Thyroid gland (tissue), 4 donors: Measurements from ENCODE around the gene S100A3. TPM values are rescaled to one million over a fixed set of nuclear protein-coding genes. Genes with fewer than 3 reads are reported as not detected.
"Not testable (repeated sequence)": the region's sequence is repeated elsewhere in the genome, so short reads cannot be mapped to it uniquely, and the experiment has no call there.

Experiments
- DNase-seq, 2 donors: peaks; one replicate each; pipeline ENCODE4 v3.0.0-alpha.2; 2019
- H3K27ac ChIP-seq, 3 donors: fragments of 200-600 bp; sonication (generic); 1 replicate in 2 of 3; 2 replicates in 1 of 3; pipeline ENCODE4 v1.5.1; 2016 to 2019; ENCODE audit warnings: mild to moderate bottlenecking in 1 of 3, moderate library complexity in 1 of 3
- H3K27me3 ChIP-seq: fragments of 200-600 bp; sonication (generic); one replicate; pipeline ENCODE4 v1.5.1; 2019
- H3K36me3 ChIP-seq, 2 donors: fragments of 200-600 bp; sonication (generic); one replicate each; pipeline ENCODE4 v1.5.1; 2016 to 2019
- H3K4me1 ChIP-seq, 2 donors: fragments of 200-600 bp; sonication (generic); one replicate each; pipeline ENCODE4 v1.5.1; 2017 to 2019
- H3K4me3 ChIP-seq, 3 donors: fragments of 200-600 bp; sonication (generic); replicated peaks in 1 of 3; 1 replicate in 2 of 3; 2 replicates in 1 of 3; pipeline ENCODE4 v1.5.1; 2016; ENCODE audit warnings: mild to moderate bottlenecking in 1 of 3
- H3K9me3 ChIP-seq: fragments of 200-600 bp; sonication (generic); one replicate; pipeline ENCODE4 v1.5.1; 2017
- POLR2A ChIP-seq, 2 donors: fragments of 450-650 bp; IDR thresholded peaks; one replicate each; pipeline ENCODE4 v1.6.1; 2017; ENCODE audit warnings: antibody characterized with exemption in 2 of 2, mild to moderate bottlenecking in 2 of 2, moderate library complexity in 1 of 2
- WGBS, 2 donors: methylation state at CpG; one replicate each; pipeline ENCODE4 v1.1.5; 2017; 5-methylcytosine and 5-hydroxymethylcytosine counted together
- intact Hi-C: fragments of 100-400 bp; cut with DNase I; formaldehyde crosslinking; loops from one replicate; pipeline ENCODE4 v1.15.1; 2023
- total RNA-seq, 4 donors: library from RNA; depleted of rRNA; stranded (reverse); fragments of >200 nt; gene quantifications; one replicate each; pipeline ENCODE4 v1.2.3, GENCODE V29; 2016
- TF ChIP-seq, protein P1 (sequence below), 6 experiments: fragments of 200-600 bp in 3 of 6; fragments of 450-650 bp in 3 of 6; sonication (generic) in 3 of 6; IDR thresholded peaks; one replicate each; pipeline ENCODE4 v1.5.1; 2016 to 2019; ENCODE audit warnings: antibody characterized with exemption in 6 of 6, mild to moderate bottlenecking in 2 of 6, inconsistent platforms in 1 of 6, moderate library complexity in 1 of 6

S100A3 gene
- total RNA-seq, 4 donors from 2014 or later, result 0.83 to 1.7 TPM; not detected in 2

DNA sequence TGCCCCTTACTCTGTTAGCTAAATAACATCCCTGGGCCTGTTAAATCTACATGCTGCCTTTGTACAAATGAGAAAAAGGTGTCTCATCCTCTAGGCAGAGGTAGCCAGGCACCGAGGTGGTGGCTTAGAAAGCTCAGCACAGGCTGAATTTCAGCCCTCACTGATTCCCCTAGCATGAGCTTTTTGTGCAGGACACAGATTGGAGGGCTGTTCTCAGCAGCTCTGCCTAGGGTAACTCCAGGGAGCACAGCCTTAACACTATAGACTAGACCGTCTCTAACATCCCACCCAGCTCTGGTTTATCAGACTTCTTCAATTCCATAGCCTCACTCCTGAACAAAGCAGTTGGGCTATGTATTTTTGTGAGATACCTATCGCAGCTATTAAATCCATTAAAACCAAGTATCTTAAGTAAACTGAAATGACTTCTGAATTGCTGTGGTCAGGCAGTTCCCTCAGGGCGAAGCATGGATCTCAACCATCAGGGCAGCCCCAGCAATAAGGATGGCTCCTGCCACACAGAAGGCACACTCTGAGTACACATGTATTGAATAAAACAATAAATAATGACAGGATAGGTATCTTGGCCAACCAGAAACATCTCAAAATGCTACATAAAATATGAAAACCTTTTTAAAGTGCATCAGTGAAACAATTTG, 28.1 kb downstream of the S100A3 start:
- H3K27me3 ChIP-seq, result no peaks in the 10 kb centered on the region
- H3K4me1 ChIP-seq, result peaks cover 8 to 11% of the 10 kb centered on the region in 2 donors
- no peak for DNase-seq
- 98 to 99% methylated on average over 3 to 4 of the region's 4 CpGs for WGBS, 2 donors
- intact Hi-C loops, result no loop called here
- no peak for TF ChIP-seq POLR2A (IDR thresholded peaks at IDR 0.05)
- TF ChIP-seq, protein P1, sequence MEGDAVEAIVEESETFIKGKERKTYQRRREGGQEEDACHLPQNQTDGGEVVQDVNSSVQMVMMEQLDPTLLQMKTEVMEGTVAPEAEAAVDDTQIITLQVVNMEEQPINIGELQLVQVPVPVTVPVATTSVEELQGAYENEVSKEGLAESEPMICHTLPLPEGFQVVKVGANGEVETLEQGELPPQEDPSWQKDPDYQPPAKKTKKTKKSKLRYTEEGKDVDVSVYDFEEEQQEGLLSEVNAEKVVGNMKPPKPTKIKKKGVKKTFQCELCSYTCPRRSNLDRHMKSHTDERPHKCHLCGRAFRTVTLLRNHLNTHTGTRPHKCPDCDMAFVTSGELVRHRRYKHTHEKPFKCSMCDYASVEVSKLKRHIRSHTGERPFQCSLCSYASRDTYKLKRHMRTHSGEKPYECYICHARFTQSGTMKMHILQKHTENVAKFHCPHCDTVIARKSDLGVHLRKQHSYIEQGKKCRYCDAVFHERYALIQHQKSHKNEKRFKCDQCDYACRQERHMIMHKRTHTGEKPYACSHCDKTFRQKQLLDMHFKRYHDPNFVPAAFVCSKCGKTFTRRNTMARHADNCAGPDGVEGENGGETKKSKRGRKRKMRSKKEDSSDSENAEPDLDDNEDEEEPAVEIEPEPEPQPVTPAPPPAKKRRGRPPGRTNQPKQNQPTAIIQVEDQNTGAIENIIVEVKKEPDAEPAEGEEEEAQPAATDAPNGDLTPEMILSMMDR (IDR thresholded peaks at IDR 0.05), result no peak
- no peak overlapping the region for H3K27ac ChIP-seq
- no peak overlapping the region for H3K4me3 ChIP-seq
- H3K9me3 ChIP-seq, result no peaks in the 10 kb centered on the region
- no peaks in the 10 kb centered on the region for H3K36me3 ChIP-seq

DNA sequence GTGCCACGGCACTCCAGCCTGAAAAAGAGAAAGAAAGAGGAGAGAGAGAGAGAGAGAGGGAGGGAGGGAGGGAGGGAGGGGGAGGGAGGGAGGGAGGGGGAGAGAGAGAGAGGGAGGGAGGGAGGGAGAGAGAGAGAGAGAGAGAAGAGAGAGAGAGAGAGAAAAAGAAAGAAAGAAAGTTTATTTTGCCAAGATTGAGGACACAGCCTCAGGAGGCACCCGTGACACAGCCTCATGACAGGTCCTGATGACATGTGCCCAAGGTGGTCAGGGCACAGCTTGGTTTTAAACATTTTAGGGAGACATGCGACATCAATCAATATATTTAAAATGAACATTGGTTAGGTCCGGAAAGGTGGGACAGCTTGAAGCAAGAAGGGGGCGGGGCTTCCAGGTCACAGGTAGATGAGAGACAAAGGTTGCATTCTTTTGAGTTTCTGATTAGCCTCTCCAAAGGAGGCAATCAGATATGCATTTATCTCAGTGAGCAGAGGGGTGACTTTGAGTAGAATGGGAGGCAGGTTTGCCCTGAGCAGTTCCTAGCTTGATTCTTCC, 28.8 kb downstream of the S100A3 start:
- H3K4me1 ChIP-seq, result peaks cover under 1 to 11% of the 10 kb centered on the region in 2 donors
- H3K9me3 ChIP-seq, DNase-seq, H3K4me3 ChIP-seq, H3K27ac ChIP-seq, intact Hi-C loops, H3K27me3 ChIP-seq, H3K36me3 ChIP-seq: not testable (repeated sequence)
- 86 to 87% methylated on average over 5 of the region's 5 CpGs for WGBS, 2 donors

DNA sequence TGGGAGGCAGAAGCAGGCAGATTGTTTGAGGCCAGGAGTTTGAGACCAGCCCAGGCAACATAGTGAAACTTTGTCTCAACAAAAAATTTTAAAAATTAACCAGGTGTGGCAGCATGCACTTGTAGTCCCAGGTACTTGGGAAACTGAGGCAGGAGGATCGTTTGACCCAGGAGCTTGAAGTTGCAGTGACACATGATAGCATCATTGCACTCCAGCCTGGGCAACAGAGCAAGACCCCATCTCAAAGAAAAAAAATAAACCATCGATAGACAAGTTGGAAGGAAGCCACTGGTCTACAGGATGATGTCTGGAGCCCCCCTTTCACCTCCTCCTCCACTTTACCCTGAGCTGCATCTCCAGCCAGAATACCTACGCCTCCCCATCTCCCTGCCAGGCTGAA, 29.8 kb downstream of the S100A3 start:
- 84 to 89% methylated on average over 3 of the region's 3 CpGs for WGBS, 2 donors
- intact Hi-C loops, result no loop called here
- no peaks in the 10 kb centered on the region for H3K9me3 ChIP-seq
- no peak overlapping the region for H3K4me3 ChIP-seq
- no peaks in the 10 kb centered on the region for H3K27me3 ChIP-seq
- H3K4me1 ChIP-seq, result peaks cover 0 to 10% of the 10 kb centered on the region in 2 donors
- H3K36me3 ChIP-seq, result no peaks in the 10 kb centered on the region
- DNase-seq, result no peak
- H3K27ac ChIP-seq, result no peak overlapping the region
- TF ChIP-seq, protein P1 (IDR thresholded peaks at IDR 0.05), result no peak
- no peak for TF ChIP-seq POLR2A (IDR thresholded peaks at IDR 0.05)

DNA sequence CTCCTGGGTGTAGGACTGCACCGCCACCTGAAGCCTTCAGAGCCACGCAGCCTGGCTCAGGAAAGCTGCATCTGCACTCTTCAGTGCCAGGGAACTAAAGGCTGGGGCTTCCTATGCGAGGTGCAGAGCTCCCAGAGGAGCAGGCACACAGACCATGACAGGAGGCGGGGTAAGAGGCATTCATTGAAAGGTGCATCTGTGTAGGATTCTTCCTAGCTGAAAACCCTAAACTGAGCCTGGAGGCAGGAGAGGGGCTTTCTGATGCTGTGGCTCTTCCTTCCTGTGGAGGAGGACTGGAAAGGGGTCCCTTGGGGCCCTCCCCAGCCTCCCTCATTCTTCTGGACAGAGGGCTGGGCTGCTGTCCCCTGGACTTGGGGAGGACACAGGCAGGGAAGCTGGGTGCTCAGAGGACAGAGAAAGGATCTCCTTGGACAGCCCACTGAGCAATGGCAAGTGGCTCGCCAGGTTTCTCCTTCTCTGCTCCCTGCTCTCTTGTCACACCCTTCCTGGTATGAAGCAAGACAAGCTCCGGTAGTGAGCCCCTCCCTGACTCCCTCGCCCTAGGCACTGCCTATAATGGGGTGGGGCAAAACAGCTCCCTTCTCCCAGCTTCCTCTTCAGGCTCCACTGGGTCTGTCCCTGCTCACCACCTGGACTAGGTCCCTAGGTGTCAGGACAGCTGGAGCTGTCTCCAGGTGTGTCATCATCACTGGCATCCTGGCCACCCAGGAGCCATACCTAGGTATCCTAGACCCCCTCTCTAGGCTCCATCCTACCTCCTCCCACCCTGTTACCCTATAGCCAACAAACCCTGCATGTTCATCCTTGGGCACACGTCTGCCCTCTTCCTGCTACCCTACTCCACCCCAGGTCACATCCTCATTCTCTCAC, 33.3 kb downstream of the S100A3 start:
- no peak for DNase-seq

DNA sequence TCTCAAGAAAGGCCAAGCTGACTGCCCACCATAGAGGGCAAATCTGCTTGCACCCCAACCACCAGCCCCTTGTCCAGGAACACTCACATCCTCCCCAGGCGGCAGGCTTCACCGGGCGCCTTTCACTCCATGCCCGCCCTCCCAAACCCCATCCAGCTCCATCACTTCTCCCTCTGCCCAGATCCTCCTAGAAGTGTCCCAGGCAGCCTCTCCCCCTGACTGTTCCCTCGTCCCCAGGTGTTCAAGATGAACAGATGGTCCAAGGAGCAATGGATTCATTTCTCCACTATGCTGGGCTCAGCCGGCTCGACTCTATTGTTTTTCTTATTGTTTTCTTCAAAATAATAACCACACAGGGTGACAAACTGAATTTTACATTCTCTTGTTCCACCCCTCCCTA, 35.4 kb downstream of the S100A3 start:
- intact Hi-C loops, result loop anchor here (5.0 kb wide), 1 partner anchor 234 kb away; no protein-coding TSS in a partner anchor

More for the DNA sequence above, 33.3 kb downstream of the S100A3 start:
- Histone ChIP-seq H3K27me3 (no peaks in the 10 kb centered on the region), H3K4me1 (peaks cover 0 to 10% of the 10 kb centered on the region in 2 donors), H3K4me3 (no peak overlapping the region), H3K27ac (no peak overlapping the region), H3K36me3 (no peaks in the 10 kb centered on the region), H3K9me3 (no peaks in the 10 kb centered on the region)
- 57 to 68% methylated on average over 7 of the region's 8 CpGs for WGBS, 2 donors
- TF ChIP-seq, protein P1 (IDR thresholded peaks at IDR 0.05), result no peak
- no peak for TF ChIP-seq POLR2A (IDR thresholded peaks at IDR 0.05)
- intact Hi-C loops, result no loop called here

More for the DNA sequence above, 35.4 kb downstream of the S100A3 start:
- H3K4me3 ChIP-seq, result no peak overlapping the region
- H3K9me3 ChIP-seq, result no peaks in the 10 kb centered on the region
- H3K4me1 ChIP-seq, result peaks cover 0 to 10% of the 10 kb centered on the region in 2 donors
- no peaks in the 10 kb centered on the region for H3K27me3 ChIP-seq
- H3K27ac ChIP-seq, result no peak overlapping the region
- H3K36me3 ChIP-seq, result no peaks in the 10 kb centered on the region
- 93% methylated on average over 7 of the region's 7 CpGs for WGBS, 2 donors
- no peak for DNase-seq
- no peak for TF ChIP-seq POLR2A (IDR thresholded peaks at IDR 0.05)
- TF ChIP-seq, protein P1 (IDR thresholded peaks at IDR 0.05), result no peak
